H1 (cell line): Measurements from ENCODE around the gene GNAI1. TPM values are rescaled to one million over a fixed set of nuclear protein-coding genes. Genes with fewer than 3 reads are reported as not detected.

Experiments
- CTCF ChIA-PET: fragments of 300-600 bp; sonication (Branson Sonifier 250); formaldehyde crosslinking; loops from one replicate; lab custom pipeline; 2021; ENCODE audit not compliant: partially characterized antibody; lab: Charles Lee
- POLR2A ChIA-PET: fragments of 300-600 bp; sonication (Branson Sonifier 250); formaldehyde crosslinking; loops from one replicate; lab custom pipeline; 2021; ENCODE audit warnings: inconsistent platforms; ENCODE audit not compliant: partially characterized antibody; lab: Charles Lee
- DNase-seq, 2 experiments: peaks; one replicate each; pipeline versions ENCODE4 v3.0.0 to v3.0.0-alpha.2; 2010 to 2022; ENCODE audit warnings: low spot score in 2 of 2, low read depth in 1 of 2, mixed read lengths in 1 of 2
- FAIRE-seq: peaks from 2 replicates; lab custom pipeline; 2011; peaks lifted over from hg19 to GRCh38; lab: Jason Lieb, UNC
- H2AFZ ChIP-seq: 2 replicates; pipeline ENCODE4 v1.8.1; 2012; ENCODE audit warnings: low read length, inconsistent platforms
- H2AK5ac ChIP-seq: 2 replicates; pipeline ENCODE4 v1.6.1; 2013; ENCODE audit warnings: low read depth, low read length
- H2BK120ac ChIP-seq: replicated peaks from 2 replicates; pipeline ENCODE3; 2013; ENCODE audit warnings: low read depth, low read length, inconsistent platforms
- H2BK12ac ChIP-seq: 2 replicates; pipeline ENCODE4 v1.6.1; 2013; ENCODE audit warnings: low read depth, low read length
- H2BK15ac ChIP-seq: 2 replicates; pipeline ENCODE4 v1.6.1; 2013; ENCODE audit warnings: low read length
- H2BK20ac ChIP-seq: 2 replicates; pipeline ENCODE4 v1.6.1; 2013; ENCODE audit warnings: low read length
- H2BK5ac ChIP-seq: 2 replicates; pipeline ENCODE4 v1.6.1; 2013; ENCODE audit warnings: low read depth, low read length
- H3K14ac ChIP-seq: 2 replicates; pipeline ENCODE4 v1.6.1; 2013; ENCODE audit warnings: inconsistent platforms; ENCODE audit not compliant: insufficient read length
- H3K18ac ChIP-seq: 2 replicates; pipeline ENCODE4 v1.6.1; 2013; ENCODE audit warnings: low read length; ENCODE audit errors: extremely low read depth
- H3K23ac ChIP-seq: 2 replicates; pipeline ENCODE4 v1.6.1; 2013; ENCODE audit warnings: inconsistent platforms; ENCODE audit not compliant: insufficient read length
- H3K23me2 ChIP-seq: 2 replicates; pipeline ENCODE4 v1.6.1; 2013; ENCODE audit warnings: low read depth, low read length
- H3K27ac ChIP-seq: 2 replicates; pipeline ENCODE4 v1.6.1; 2011; ENCODE audit warnings: low read depth, low read length, inconsistent platforms
- H3K27me3 ChIP-seq, 4 experiments: replicated peaks in 1 of 4; 1 replicate in 1 of 4; 2 replicates in 3 of 4; pipeline versions ENCODE4 v1.6.1 to v1.8.1; 2011 to 2013; ENCODE audit warnings: low read length in 3 of 4, mild to moderate bottlenecking in 3 of 4, inconsistent platforms in 2 of 4, mixed read lengths in 2 of 4, moderate library complexity in 1 of 4; ENCODE audit not compliant: control insufficient read depth in 3 of 4, insufficient read depth in 3 of 4; ENCODE audit errors: extremely low read depth in 1 of 4
- H3K36me3 ChIP-seq, 4 experiments: 2 replicates each; pipeline versions ENCODE4 v1.6.1 to v1.8.1; 2011 to 2013; ENCODE audit warnings: mild to moderate bottlenecking in 4 of 4, low read length in 3 of 4, moderate library complexity in 2 of 4, control low read depth in 1 of 4, inconsistent platforms in 1 of 4; ENCODE audit not compliant: insufficient read depth in 4 of 4, control insufficient read depth in 2 of 4
- H3K4ac ChIP-seq: replicated peaks from 2 replicates; pipeline ENCODE3; 2013; ENCODE audit warnings: low read length, low read depth, mixed read lengths, inconsistent platforms; ENCODE audit not compliant: insufficient read length
- H3K4me1 ChIP-seq, 4 experiments: replicated peaks in 1 of 4; 1 replicate in 1 of 4; 2 replicates in 3 of 4; pipeline versions ENCODE4 v1.6.1 to v1.8.1; 2011 to 2013; ENCODE audit warnings: low read length in 3 of 4, inconsistent platforms in 2 of 4, mixed read lengths in 1 of 4; ENCODE audit not compliant: insufficient read depth in 4 of 4, control insufficient read depth in 3 of 4
- H3K4me2 ChIP-seq, 2 experiments: 2 replicates each; pipeline versions ENCODE4 v1.6.1 to v1.8.1; 2011 to 2013; ENCODE audit warnings: low read depth in 2 of 2, low read length in 2 of 2, control low read depth in 1 of 2, inconsistent platforms in 1 of 2, mild to moderate bottlenecking in 1 of 2; ENCODE audit not compliant: insufficient read depth in 1 of 2
- H3K4me3 ChIP-seq, 4 experiments: fragments of 200-600, 300-600 bp in 1 of 4; sonication (generic), shearing (Covaris generic), sonication (Bioruptor Twin) in 1 of 4; 2 replicates each; pipeline versions ENCODE4 v1.5.1 to v1.8.1; 2011 to 2016; ENCODE audit warnings: low read length in 4 of 4, low read depth in 3 of 4, control low read depth in 2 of 4, inconsistent platforms in 2 of 4, mild to moderate bottlenecking in 2 of 4, mixed read lengths in 1 of 4, moderate library complexity in 1 of 4; ENCODE audit not compliant: insufficient read depth in 2 of 4; ENCODE audit errors: extremely low read depth in 1 of 4
- H3K56ac ChIP-seq: replicated peaks from 2 replicates; pipeline ENCODE3; 2013; ENCODE audit warnings: low read depth, mild to moderate bottlenecking, mixed read lengths, low read length, inconsistent platforms; ENCODE audit not compliant: insufficient read length
- H3K79me1 ChIP-seq: 2 replicates; pipeline ENCODE4 v1.6.1; 2013; ENCODE audit warnings: low read depth, low read length, control low read depth
- H3K79me2 ChIP-seq, 2 experiments: 2 replicates each; pipeline versions ENCODE4 v1.6.1 to v1.8.1; 2012 to 2013; ENCODE audit warnings: low read length in 2 of 2, mild to moderate bottlenecking in 2 of 2, inconsistent platforms in 1 of 2; ENCODE audit not compliant: insufficient read depth in 2 of 2, control insufficient read depth in 1 of 2
- H3K9ac ChIP-seq, 4 experiments: replicated peaks in 1 of 4; 1 replicate in 1 of 4; 2 replicates in 3 of 4; pipeline versions ENCODE4 v1.6.1 to v1.8.1; 2011 to 2013; ENCODE audit warnings: low read depth in 3 of 4, low read length in 3 of 4, control low read depth in 2 of 4, mild to moderate bottlenecking in 2 of 4, moderate library complexity in 2 of 4, inconsistent platforms in 1 of 4; ENCODE audit errors: extremely low read depth in 1 of 4
- H3K9me3 ChIP-seq, 2 experiments: 2 replicates each; pipeline versions ENCODE4 v1.6.1 to v1.8.1; 2012 to 2013; ENCODE audit warnings: mild to moderate bottlenecking in 2 of 2, moderate library complexity in 2 of 2, control low read depth in 1 of 2, inconsistent platforms in 1 of 2, low read depth in 1 of 2, low read length in 1 of 2, mixed read lengths in 1 of 2; ENCODE audit not compliant: insufficient read depth in 2 of 2
- H4K20me1 ChIP-seq, 2 experiments: replicated peaks in 1 of 2; 2 replicates each; pipeline versions ENCODE3 to v1.8.1; 2011 to 2013; ENCODE audit warnings: inconsistent platforms in 2 of 2, low read length in 2 of 2, mild to moderate bottlenecking in 1 of 2; ENCODE audit not compliant: insufficient read depth in 2 of 2, control insufficient read depth in 1 of 2
- H4K5ac ChIP-seq: 2 replicates; pipeline ENCODE4 v1.6.1; 2013; ENCODE audit warnings: low read length, low read depth, mixed read lengths, inconsistent platforms; ENCODE audit not compliant: insufficient read length
- H4K8ac ChIP-seq: 2 replicates; pipeline ENCODE4 v1.8.0; 2013; ENCODE audit warnings: mild to moderate bottlenecking, moderate library complexity, low read length, inconsistent platforms; ENCODE audit not compliant: insufficient read depth; ENCODE audit errors: extremely low read depth
- H4K91ac ChIP-seq: replicated peaks from 2 replicates; pipeline ENCODE3; 2013; ENCODE audit warnings: low read length, mixed read lengths, inconsistent platforms; ENCODE audit not compliant: insufficient read length
- CBX8 ChIP-seq: fragments of 300-800, 300-1000 bp; sonication (generic); IDR thresholded peaks from 2 replicates; pipeline ENCODE4 v1.7.1; 2016; ENCODE audit warnings: low read depth, low read length, borderline replicate concordance
- CEBPB ChIP-seq: IDR thresholded peaks from 2 replicates; pipeline ENCODE4 v1.6.1; 2012; ENCODE audit warnings: low read depth, low read length
- CHD2 ChIP-seq: IDR thresholded peaks from 2 replicates; pipeline ENCODE4 v1.6.1; 2012; ENCODE audit warnings: low read length, improper control_type of control experiment
- CTBP2 ChIP-seq: IDR thresholded peaks from 2 replicates; pipeline ENCODE4 v1.7.0; 2011; ENCODE audit warnings: borderline replicate concordance, mild to moderate bottlenecking, moderate library complexity, mixed read lengths, low read length; ENCODE audit not compliant: insufficient read depth, insufficient read length
- EP300 ChIP-seq, 2 experiments: IDR thresholded peaks; 1 replicate in 1 of 2; 2 replicates in 1 of 2; pipeline ENCODE4 v1.6.1; 2011 to 2012; ENCODE audit warnings: low read depth in 2 of 2, low read length in 2 of 2, mild to moderate bottlenecking in 2 of 2, borderline replicate concordance in 1 of 2, inconsistent platforms in 1 of 2, moderate library complexity in 1 of 2
- MAFK ChIP-seq: IDR thresholded peaks from 2 replicates; pipeline ENCODE4 v1.6.1; 2012; ENCODE audit warnings: low read depth, mild to moderate bottlenecking, improper control_type of control experiment, low read length
- NANOG ChIP-seq: IDR thresholded peaks from 2 replicates; pipeline ENCODE4 v1.6.1; 2011; ENCODE audit warnings: low read length, low read depth, mild to moderate bottlenecking, inconsistent platforms; ENCODE audit not compliant: insufficient read depth, poor library complexity, severe bottlenecking
- PHF8 ChIP-seq: fragments of 200-600 bp; sonication (generic); conservative IDR thresholded peaks from 2 replicates; pipeline ENCODE4 v1.7.1; 2012; ENCODE audit warnings: low read depth, mild to moderate bottlenecking, inconsistent platforms, low read length, moderate library complexity
- POLR2A ChIP-seq, 2 experiments: IDR thresholded peaks; 1 replicate in 1 of 2; 2 replicates in 1 of 2; pipeline ENCODE4 v1.6.1; 2011; ENCODE audit warnings: low read depth in 2 of 2, low read length in 2 of 2, mild to moderate bottlenecking in 2 of 2; ENCODE audit errors: control extremely low read depth in 1 of 2
- RFX5 ChIP-seq: IDR thresholded peaks from 2 replicates; pipeline ENCODE4 v1.6.1; 2011; ENCODE audit warnings: low read depth, low read length, improper control_type of control experiment, borderline replicate concordance
- RNF2 ChIP-seq: fragments of 200-900, 300-1000 bp; sonication (generic); IDR thresholded peaks from 2 replicates; pipeline ENCODE4 v1.7.1; 2016; ENCODE audit warnings: borderline replicate concordance, low read depth, mild to moderate bottlenecking, antibody characterized with exemption, low read length; ENCODE audit not compliant: poor library complexity, severe bottlenecking; ENCODE audit errors: missing control alignments
- SIN3A ChIP-seq, 2 experiments: IDR thresholded peaks in 1 of 2; conservative IDR thresholded peaks in 1 of 2; 2 replicates each; pipeline ENCODE4 v1.6.1; 2011 to 2012; ENCODE audit warnings: low read length in 2 of 2, improper control_type of control experiment in 1 of 2, low read depth in 1 of 2, mild to moderate bottlenecking in 1 of 2
- SIRT6 ChIP-seq: IDR thresholded peaks from one replicate; pipeline ENCODE4 v1.7.1; 2012; ENCODE audit warnings: low read length, inconsistent platforms
- YY1 ChIP-seq: IDR thresholded peaks from 2 replicates; pipeline ENCODE4 v1.6.1; 2011; ENCODE audit warnings: low read depth, mild to moderate bottlenecking, low read length
- WGBS, 2 experiments: shearing (Covaris generic) in 1 of 2; methylation state at CpG; one replicate each; pipeline versions ENCODE4 v1.1.6 to v1.1.7; 2013 to 2015; ENCODE audit warnings: low lambda C conversion rate in 2 of 2, mixed read lengths in 2 of 2, inconsistent platforms in 1 of 2, low coverage in 1 of 2, missing lambda C conversion rate in 1 of 2; ENCODE audit not compliant: insufficient replicate concordance in 2 of 2, insufficient coverage in 1 of 2, insufficient read length in 1 of 2; ENCODE audit errors: extremely low coverage in 1 of 2, missing lambda C conversion rate in 1 of 2; 5-methylcytosine and 5-hydroxymethylcytosine counted together
- polyA plus RNA-seq, 7 experiments: library from polyadenylated mRNA; depleted of rRNA in 3 of 7; stranded (reverse) in 5 of 7; unstranded in 2 of 7; fragments of >200 nt in 5 of 7; fragments of 200-250 nt in 2 of 7; gene quantifications; 1 replicate in 5 of 7; 2 replicates in 1 of 7; 4 replicates in 1 of 7; pipeline versions ENCODE4 v1.2.1 to v1.2.3, GENCODE V29; 2011 to 2013; ENCODE audit warnings: missing spikeins in 2 of 7, mixed read lengths in 2 of 7
- total RNA-seq: library from RNA; stranded (reverse); fragmentation: NEBNext Ultra II Directional; extraction: Animal tissue kit (Norgen Biotek cat#: 25700); gene quantifications from 2 replicates; pipeline ENCODE4 v1.2.1, GENCODE V29; 2021

Gene GNAI1
- total and polyA plus RNA-seq, 2 of the 8 experiments (the other 6 are each of a cell fraction or from before 2014, with no cell fraction given), result 8.0 to 29.5 TPM

DNA sequence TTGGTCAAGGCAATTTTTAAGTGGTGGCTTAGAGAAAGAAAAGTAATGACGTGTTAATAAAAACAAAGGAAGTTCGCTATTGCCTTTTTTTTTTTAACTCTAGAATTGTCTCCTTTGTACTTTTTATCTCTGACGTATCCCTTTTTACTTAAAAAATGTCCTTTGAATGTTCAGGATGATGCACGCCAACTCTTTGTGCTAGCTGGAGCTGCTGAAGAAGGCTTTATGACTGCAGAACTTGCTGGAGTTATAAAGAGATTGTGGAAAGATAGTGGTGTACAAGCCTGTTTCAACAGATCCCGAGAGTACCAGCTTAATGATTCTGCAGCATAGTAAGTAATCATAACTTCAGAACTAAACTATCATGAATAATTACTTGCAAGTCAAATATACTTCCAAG lies 64.4 kb downstream of the GNAI1 start:
- Histone ChIP-seq H3K14ac (no peak overlapping the region), H3K56ac (no peak overlapping the region), H4K91ac (no peak overlapping the region), H3K4me2 (no peak overlapping the region), H3K27ac (no peak overlapping the region), H3K4me1 (no peaks in the 10 kb centered on the region; a peak in 1 of 7 replicates), H3K23me2 (no peaks in the 10 kb centered on the region), H3K23ac (no peak overlapping the region), H3K4me3 (no peak overlapping the region), H4K8ac (no peak overlapping the region), H2BK5ac (no peak overlapping the region), H3K9ac (no peak overlapping the region), H2AK5ac (no peak overlapping the region), H2BK20ac (no peak overlapping the region), H4K20me1 (no peaks in the 10 kb centered on the region), H2BK15ac (no peak overlapping the region), H3K18ac (no peak overlapping the region), H2BK120ac (no peak overlapping the region), H3K9me3 (no peaks in the 10 kb centered on the region), H3K79me2 (no peaks in the 10 kb centered on the region; a peak in 2 of 4 replicates), H3K4ac (no peak overlapping the region), H3K36me3 (peaks cover 0 to 12% (median 2%) of the 10 kb centered on the region in 4 experiments; a peak in 4 of 8 replicates), H2BK12ac (no peak overlapping the region), H4K5ac (no peak overlapping the region), H3K79me1 (no peaks in the 10 kb centered on the region), H2AFZ (no peak overlapping the region), H3K27me3 (no peaks in the 10 kb centered on the region)
- no peak for DNase-seq
- 87% methylated on average over 5 of the region's 5 CpGs; no CpG with 5 or more reads in 1 of the 2 experiments for WGBS, 2 experiments
- no peak for FAIRE-seq
- POLR2A ChIA-PET, result no interaction called here
- CTCF ChIA-PET, result interaction anchor here (0.8 to 1.3 kb wide), 2 partner anchors 17 to 100 kb away, joined by 3 to 4 read pairs; no protein-coding TSS in a partner anchor
- TF ChIP-seq CTBP2, result no peak
- no peak for TF ChIP-seq SIN3A (conservative IDR thresholded peaks at IDR 0.05 in 1 of 2, IDR thresholded peaks at IDR 0.05 in 1 of 2; ENCODE audit: low read depth in 1 of 2, low read length in 2 of 2)
- no peak for TF ChIP-seq MAFK
- TF ChIP-seq CEBPB, result no peak
- no peak for TF ChIP-seq CHD2
- no peak for TF ChIP-seq EP300 (IDR thresholded peaks at IDR 0.05; ENCODE audit: borderline replicate concordance in 1 of 2, low read depth in 2 of 2, low read length in 2 of 2)
- TF ChIP-seq RFX5, result no peak
- no peak for TF ChIP-seq POLR2A (IDR thresholded peaks at IDR 0.05; ENCODE audit: control extremely low read depth in 1 of 2, low read depth in 2 of 2, low read length in 2 of 2)
- no peak for TF ChIP-seq SIRT6
- no peak for TF ChIP-seq PHF8
- no peak for TF ChIP-seq YY1
- no peak for TF ChIP-seq RNF2
- no peak for TF ChIP-seq NANOG
- no peak for TF ChIP-seq CBX8
